Coronary artery (tissue), 2 donors: Measurements from ENCODE around the gene SLCO3A1.

Source experiments
- DNase-seq: peaks from one replicate; pipeline ENCODE4 v3.0.0-alpha.2; 2017; ENCODE audit warnings: low spot score
- H3K27ac ChIP-seq, 2 donors: fragments of 200-600 bp; sonication (generic); one replicate each; pipeline ENCODE4 v1.5.1; 2016 to 2019
- H3K4me3 ChIP-seq: fragments of 200-600 bp; sonication (generic); 2 replicates; pipeline ENCODE4 v1.5.1; 2016; ENCODE audit warnings: mild to moderate bottlenecking, moderate library complexity
- TF ChIP-seq, protein P1 (sequence below): fragments of 200-600 bp; sonication (generic); IDR thresholded peaks from one replicate; pipeline ENCODE4 v1.5.1; 2019; ENCODE audit warnings: antibody characterized with exemption

The SLCO3A1 gene

GRCh38 chr15:91913560-91913959, 60.1 kb downstream of the SLCO3A1 start:
- Histone ChIP-seq H3K27ac (peak overlapping the region in 1 of 2 donors; percentile 30), H3K4me3 (no peak overlapping the region)
- no peak for DNase-seq
- TF ChIP-seq, protein P1, sequence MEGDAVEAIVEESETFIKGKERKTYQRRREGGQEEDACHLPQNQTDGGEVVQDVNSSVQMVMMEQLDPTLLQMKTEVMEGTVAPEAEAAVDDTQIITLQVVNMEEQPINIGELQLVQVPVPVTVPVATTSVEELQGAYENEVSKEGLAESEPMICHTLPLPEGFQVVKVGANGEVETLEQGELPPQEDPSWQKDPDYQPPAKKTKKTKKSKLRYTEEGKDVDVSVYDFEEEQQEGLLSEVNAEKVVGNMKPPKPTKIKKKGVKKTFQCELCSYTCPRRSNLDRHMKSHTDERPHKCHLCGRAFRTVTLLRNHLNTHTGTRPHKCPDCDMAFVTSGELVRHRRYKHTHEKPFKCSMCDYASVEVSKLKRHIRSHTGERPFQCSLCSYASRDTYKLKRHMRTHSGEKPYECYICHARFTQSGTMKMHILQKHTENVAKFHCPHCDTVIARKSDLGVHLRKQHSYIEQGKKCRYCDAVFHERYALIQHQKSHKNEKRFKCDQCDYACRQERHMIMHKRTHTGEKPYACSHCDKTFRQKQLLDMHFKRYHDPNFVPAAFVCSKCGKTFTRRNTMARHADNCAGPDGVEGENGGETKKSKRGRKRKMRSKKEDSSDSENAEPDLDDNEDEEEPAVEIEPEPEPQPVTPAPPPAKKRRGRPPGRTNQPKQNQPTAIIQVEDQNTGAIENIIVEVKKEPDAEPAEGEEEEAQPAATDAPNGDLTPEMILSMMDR = no peak

- H3K4me3 ChIP-seq = no peak overlapping the region
Observed at GRCh38 chr15:91915576-91915975, 62.1 kb downstream of the SLCO3A1 start.

DNA sequence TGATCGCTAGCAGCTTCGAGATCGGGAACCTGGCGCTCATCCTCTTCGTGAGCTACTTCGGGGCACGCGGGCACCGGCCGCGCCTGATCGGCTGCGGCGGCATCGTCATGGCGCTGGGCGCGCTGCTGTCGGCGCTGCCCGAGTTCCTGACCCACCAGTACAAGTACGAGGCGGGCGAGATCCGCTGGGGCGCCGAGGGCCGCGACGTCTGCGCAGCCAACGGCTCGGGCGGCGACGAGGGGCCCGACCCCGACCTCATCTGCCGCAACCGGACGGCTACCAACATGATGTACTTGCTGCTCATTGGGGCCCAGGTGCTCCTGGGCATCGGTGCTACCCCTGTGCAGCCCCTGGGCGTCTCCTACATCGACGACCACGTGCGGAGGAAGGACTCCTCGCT, 62.5 kb downstream of the SLCO3A1 start:
- H3K4me3 ChIP-seq = no peak overlapping the region
- TF ChIP-seq, protein P1 = no peak
- no peak for DNase-seq
- no peak overlapping the region for H3K27ac ChIP-seq

More at GRCh38 chr15:91915576-91915975, 62.1 kb downstream of the SLCO3A1 start:
- no peak overlapping the region for H3K27ac ChIP-seq
- TF ChIP-seq, protein P1 = no peak
- no peak for DNase-seq

DNA sequence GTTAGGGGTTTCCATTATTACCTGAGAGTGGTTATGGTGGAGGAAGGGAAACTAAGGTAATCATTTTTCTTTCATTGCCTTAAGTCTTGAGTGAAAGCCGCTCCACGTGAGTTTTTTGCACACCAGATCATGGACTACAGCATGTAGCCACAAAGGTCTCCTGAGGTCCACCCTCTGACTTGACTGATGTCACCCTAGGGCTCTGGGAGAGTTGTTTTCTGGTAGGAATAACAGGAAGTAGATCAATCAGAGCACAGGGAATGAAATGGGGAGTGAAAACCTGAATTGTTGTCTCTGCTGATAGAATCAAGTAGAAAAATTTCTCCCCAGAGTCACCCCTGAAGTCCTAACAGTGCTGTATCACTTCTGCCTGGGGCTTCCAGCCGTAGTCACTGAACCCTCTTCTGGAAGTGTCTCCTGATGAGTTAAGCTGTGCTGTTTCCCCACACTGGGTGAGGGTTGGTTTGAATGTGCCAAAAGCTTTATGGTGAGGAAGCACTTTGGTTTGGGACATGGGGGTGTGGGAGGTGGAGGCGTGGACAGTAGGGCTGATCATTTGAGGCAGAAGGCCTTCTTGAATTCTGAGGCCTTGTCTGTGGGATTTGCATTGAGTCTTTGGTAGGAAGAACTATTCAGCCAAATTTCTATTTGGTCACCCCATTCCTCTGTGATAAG, 64.3 kb downstream of the SLCO3A1 start:
- no peak for DNase-seq
- Histone ChIP-seq H3K4me3 (no peak overlapping the region), H3K27ac (peak overlapping the region; percentile 45 to 46)
- TF ChIP-seq, protein P1 = no peak

DNA sequence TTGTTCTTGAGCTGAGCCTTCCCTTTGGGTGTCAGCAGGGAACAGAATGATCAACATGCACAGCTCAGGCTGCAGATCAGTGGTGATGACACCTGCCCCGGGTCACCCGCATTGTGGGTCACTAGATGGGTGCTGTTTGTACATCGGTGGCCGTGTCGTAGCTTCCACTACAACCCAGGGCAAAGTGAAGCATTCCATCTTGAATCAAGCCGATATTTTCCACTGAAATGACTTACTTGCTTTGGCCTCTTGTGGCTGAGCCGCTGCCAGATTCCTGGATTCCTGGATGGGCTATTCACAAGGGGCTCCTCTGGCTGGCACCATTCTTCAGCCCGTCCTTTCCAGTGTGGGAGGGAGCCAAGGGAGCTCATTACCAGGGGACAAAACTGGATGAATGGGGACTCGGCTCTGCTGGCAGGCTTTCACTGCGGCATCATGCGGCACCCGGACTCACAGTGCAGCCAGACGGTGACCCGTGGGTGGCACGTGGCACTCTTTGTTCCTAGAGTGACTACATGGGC, 65.6 kb downstream of the SLCO3A1 start:
- Histone ChIP-seq H3K4me3 (peak overlapping the region; percentile 39), H3K27ac (peak overlapping the region; percentile 45 to 46)
- TF ChIP-seq, protein P1 = no peak
- peak; percentile 83 for DNase-seq

GRCh38 chr15:91921188-91921842, 67.8 kb downstream of the SLCO3A1 start:
- TF ChIP-seq, protein P1 = no peak
- Histone ChIP-seq H3K4me3 (peak overlapping the region; percentile 31), H3K27ac (peak overlapping the region; percentile 33 to 69)
- no peak for DNase-seq

DNA sequence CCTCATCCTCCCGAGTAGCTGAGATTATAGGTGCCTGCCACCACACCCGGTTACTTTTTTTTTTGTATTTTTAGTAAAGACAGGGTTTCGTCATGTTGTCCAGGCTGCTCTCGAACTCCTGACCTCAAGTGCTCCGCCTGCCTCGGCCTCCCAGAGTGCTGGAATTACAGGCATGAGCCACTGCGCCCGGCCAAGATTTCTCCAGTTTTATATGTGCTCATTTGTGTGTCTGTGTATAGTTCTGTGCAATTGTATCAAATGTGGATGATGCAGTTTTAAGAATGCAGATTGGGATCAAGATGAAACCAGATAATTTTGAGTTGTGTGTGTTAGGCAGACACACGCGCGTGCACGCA, 68.3 kb downstream of the SLCO3A1 start:
- no peak for DNase-seq
- peak overlapping the region; percentile 31 for H3K4me3 ChIP-seq
- peak overlapping the region; percentile 33 to 52 for H3K27ac ChIP-seq
- TF ChIP-seq, protein P1 = no peak
